HG02840 (cell line): ENCODE measurements around the gene BBOX1.
"Not testable (repeated sequence)": the region's sequence is repeated elsewhere in the genome, so short reads cannot be mapped to it uniquely, and the experiment has no call there.

ENCODE experiments used
- ATAC-seq: cut with Tn5 transposase; IDR thresholded peaks from one replicate; pipeline ENCODE4 v1.9.1; 2021; ENCODE audit warnings: mild to moderate bottlenecking, moderate library complexity, moderate number of reproducible peaks; ENCODE audit not compliant: unreplicated experiment, low FRiP score

Gene BBOX1

GRCh38 chr11:27040302-27041115 is at the start of gene BBOX1:
Gene BBOX1, plus strand, starts transcription at chr11:27040815. Its CDS starts 14,616 bp downstream, at chr11:27055431.
- ATAC-seq = no peak

GRCh38 chr11:26992031-26992541 is 48.5 kb upstream of the BBOX1 start:
- ATAC-seq = no peak

DNA sequence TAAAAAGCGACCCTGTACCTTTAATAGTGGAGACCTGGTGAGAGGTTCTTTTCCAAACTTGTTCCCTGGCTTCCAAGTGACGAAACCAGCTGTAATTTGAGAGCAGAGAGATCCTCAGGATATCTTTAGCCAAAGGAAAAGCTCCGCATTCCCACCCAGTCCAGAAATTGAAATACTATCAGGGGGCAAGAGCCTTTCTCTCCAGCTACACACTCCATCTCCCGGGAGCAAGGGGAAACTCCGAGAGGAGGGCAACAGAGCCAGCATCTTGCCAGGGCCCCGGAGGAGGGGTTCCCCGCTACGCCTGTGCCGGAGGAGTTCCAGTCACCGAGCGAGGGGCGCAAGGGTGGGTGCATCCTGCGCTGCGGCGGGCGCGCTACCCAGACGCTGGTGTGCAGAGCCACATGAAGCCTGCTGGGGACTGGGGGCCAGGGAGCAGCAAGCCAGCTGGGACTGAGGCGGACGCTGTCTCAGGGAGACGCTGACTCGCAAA is 46.6 kb upstream of the BBOX1 start, which contains the start of gene FIBIN:
Gene FIBIN (plus strand): TSS at position 148 of the 493 bp plus-strand sequence. CDS start 415 bp downstream, outside the sequence.
- no peak for ATAC-seq

GRCh38 chr11:26994631-26995095 is 46.0 kb upstream of the BBOX1 start:
- no peak for ATAC-seq

DNA sequence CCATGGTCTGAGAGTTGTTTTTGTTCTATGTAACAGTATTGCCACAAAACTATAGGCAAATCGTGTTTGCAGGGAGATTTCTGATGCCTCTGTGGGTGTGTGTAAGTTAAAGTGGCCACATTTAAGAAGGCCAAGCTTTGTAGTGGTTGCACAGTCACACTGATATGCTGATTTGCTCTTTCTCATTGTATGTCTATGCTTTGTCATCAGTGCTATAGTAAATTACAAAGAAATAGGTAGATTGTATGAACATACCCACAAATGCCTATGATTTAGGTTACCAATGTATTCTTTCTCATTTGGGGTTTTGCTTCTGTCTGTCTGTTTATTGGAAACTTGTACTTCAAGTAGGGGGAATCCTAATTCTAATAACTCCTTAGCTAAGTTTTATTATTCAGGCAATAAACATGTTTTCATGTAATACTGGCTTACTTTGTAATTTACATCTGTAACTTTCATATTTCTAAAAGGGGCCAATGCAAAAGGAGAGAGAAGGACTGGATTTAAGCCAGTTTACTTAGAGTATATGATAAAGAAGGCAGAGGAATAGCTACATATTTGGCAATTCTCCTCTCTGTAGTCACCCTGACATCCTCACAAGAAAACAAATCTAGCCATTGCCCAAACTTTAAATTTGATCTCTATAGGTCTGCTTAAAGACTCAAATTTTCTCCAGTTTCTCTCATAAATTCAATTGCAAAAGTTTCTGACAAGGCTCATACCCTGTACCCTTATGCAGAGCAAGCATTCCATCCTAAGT is 44.7 kb upstream of the BBOX1 start:
- ATAC-seq = no peak

DNA sequence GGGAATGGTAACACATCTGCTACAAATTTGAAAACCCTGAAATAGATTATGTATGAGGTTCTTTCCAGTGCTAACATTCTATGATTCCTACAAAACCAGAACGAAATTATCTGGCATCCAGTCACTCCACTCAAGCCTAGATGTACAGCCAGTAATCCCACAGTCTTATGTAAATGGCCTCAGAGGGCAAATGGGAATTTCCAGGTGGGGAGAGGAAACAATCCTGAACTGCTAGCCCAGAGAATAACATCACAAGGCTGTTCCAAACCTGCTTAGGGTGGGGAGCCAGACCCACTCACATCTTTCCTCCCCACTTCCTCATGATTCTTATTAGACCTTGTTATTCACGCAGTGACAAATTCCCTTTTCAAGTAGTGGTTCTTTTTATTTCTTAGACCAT is 43.2 kb upstream of the BBOX1 start:
- no peak for ATAC-seq

DNA sequence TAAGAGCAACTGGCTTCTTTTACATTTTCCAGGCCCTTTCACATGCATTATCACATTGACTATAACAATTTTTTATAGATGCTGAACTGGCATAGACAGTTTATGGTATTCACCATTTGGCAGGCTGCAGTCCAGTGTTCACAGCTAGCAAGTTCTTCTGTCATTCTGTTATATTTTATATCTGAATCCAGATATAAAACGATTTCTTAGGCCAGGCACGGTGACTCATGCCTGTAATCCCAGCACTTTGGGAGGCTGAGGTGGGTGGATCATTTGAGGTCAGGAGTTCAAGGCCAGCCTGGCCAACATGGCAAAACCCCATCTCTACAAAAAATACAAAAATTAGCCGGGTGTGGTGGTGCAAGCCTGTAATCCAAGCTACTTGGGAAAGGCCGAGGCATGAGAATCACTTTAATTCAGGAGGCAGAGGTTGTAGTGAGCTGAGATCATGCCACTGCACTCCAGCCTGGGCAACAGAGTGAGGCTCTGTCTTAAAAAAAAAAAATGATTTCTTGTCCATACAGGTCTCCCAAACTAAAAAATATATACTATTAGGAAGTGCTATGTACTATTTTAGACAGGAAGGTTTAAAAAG is 39.4 kb upstream of the BBOX1 start:
- ATAC-seq = not testable (repeated sequence)

DNA sequence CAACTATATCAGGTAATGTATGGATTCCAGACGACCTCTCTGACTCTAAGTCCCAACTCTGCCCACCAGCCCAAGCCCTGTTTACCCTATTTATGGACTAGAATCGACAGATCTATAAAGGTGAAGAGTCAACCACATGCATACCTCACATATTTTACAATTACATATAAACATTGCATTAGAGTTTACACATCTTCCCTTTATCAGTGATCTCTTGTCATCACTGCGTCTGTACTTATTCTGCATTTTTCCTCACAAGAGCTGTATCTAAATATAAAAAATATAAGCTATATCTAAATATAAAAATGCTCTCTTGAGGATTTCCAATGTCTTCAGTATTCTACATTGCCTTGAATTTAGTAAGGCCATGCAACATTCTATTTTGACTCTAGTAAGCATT is 38.2 kb upstream of the BBOX1 start:
- ATAC-seq = no peak

- no peak for ATAC-seq
These were observed 37.8 kb upstream of the BBOX1 start for GRCh38 chr11:27002838-27003237.

DNA sequence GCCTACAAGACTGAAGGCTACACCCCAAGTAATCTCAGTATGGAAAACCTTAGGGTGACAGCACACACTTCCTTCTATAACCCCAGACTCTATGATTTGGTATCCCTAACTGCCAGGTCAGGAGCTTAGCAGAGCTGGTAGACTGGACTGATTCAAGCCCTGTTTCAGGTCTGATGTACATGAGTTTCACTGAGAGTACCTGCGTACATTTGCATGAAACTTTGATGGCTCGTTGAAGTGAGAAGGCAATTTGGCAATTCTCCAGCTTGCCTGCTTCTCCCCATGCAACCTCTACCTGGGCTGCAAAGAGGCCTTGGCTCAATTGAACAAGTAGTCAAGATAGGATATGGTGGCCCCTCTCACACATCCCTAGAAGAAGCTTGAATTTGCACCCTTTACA is 36.5 kb upstream of the BBOX1 start:
- no peak for ATAC-seq

DNA sequence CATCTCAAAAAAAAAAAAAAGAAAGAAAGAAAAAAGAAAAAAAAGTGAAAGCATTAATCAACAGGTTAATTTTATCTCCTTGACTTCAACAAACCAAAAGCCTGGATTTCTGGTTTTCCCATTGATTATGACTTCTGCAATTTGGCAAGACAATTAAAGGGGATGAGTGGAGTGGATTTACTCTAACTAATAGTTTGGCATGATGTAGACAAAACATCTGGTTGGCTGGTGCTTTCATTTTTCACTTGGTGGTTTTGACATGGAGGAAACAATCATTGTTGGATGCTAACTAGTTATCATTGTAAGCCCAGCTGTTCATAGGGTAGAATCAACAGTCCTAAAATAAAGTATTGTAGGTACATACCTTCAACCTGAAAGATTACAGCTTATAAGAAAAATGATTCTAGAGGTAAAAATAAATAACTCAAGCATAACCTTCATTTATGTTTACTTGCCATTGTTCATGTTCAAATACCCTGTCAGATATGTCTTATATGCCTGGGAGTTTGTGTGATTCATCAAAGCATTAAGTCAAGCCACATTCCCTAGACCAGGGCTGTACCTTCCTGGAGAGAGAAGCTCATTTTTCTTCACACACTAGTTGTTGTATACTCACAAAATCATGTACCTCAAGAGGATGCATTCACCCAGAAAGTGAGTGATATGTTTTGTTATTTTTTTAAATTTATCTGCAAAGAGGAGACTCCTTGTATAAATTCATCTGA is 31.6 kb upstream of the BBOX1 start:
- ATAC-seq = no peak

GRCh38 chr11:27011560-27012233 is 28.9 kb upstream of the BBOX1 start:
- ATAC-seq = no peak

DNA sequence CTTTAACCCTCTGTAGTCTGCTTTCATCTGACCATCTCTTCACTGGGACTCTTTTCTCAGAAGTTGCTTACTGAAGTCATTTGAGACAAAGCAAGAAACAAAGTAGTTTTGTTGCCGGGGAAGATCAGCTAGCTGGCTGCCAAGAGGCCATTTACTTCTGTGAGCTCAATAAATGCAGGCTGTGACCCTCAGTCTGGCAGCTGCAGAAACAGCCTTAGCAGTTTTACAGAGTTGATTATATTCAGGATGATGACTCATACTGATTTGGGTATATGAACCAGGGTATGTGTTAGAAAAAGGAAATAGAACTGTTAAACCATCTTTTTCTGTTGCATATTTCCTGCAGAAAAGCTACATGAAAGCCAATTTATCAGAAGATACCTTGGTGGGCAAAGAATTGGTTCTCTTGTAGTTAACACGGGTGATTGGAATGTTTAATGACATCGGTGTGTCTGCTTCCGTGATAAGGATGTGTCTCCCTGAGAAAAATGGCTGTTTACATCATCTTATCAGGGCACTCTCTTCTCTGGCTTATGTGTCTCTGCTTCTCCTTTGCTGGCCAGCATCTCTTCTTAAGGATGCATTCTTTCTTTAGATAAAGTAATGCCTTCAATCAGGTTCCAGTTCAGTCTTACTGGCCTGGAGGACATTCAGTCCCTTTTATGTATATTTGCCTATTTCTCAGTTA is 28.2 kb upstream of the BBOX1 start:
- no peak for ATAC-seq

DNA sequence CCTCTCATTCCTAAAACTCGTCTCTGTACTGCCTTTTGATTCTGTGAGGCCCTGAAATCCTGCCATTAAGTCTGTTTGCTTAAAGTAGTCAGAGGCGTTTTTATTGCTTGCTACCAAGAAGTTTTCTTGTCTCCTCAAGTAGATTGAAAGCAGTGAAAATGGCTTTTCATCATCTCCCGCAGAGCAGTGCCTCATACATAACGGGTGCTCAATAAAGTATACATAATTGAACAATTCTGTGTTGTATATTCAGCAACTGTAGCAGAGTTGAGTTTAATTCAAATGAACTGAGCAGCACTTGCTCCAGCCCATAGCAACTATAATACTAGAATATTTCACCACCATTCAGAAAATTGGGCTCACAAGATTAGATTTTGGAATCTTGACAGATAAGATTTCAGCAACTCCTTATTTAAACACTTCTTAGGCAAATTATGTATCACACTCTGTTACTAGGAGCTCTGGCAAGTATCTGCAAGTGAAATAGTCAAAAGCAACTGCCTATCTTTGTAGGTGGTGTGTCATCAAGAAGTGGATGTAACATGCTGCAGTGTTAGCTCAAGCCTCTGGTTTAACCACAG is 26.7 kb upstream of the BBOX1 start:
- no peak for ATAC-seq

DNA sequence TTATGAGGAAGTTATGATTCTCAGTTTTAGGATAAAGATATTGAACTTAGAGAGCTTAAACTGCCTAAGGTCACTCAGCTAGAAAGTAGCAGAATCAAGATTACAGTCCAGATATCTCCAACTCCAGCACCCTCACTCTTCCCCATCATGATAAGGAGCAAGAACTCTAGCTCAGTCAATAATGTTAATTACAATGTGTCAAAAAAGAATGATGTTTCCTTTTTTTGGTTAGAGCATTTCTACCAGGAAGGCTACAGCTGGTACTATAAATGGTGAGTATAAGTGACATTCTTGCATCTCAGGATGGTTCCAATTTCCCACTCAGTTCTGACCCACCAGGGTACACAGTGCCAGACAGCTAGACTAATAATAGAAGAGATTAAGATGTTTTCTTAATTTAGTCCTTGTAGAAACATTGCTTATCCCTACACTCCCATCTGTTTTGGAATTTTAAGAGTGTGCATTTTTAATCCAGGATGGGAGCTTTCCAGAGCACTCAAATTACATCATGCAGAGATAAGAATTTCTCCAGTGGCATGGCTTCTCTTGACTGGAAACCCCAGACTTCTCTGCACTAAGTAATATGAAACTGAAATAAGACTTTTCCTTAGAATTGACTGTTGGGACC is 21.6 kb upstream of the BBOX1 start:
- no peak for ATAC-seq

GRCh38 chr11:27020751-27021150 is 19.9 kb upstream of the BBOX1 start:
- ATAC-seq = no peak

DNA sequence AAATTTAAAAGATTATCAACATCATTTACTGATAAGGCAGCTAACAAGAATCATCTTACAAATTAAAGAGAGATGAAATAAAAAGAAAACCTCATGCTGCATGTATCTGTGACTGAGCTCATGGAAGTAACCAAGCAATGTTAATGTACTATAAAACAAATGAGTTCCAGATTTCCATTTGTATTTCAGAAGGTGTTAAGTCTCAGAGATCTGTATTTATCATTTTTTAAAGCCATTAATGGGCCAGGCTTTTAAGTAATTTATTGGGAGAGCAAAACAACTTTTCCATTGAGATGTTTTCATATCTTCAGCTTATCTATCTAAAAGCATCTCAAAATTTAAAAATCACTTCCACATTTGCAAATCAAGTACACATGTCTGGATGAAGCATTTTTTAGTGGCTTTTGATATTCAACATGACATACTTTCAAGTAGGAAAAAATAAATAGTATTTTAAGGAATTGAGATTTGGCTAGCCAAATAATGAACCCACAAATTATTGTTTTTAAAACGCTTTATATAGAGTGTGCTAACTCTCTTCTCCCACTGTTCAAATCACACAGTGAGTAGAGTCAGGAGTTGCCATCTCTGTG is 17.9 kb upstream of the BBOX1 start:
- no peak for ATAC-seq

GRCh38 chr11:27024865-27025264 is 15.8 kb upstream of the BBOX1 start:
- ATAC-seq = no peak
